HCT116 (cell line): ENCODE data around the gene PRSS33. TPM values are rescaled to one million over a fixed set of nuclear protein-coding genes. Genes with fewer than 3 reads are reported as not detected.

Experiments
- ATAC-seq: fragments of 200-7000 bp; cut with Tn5 transposase; 2 replicates; pipeline ENCODE4 v1.9.1; 2020; ENCODE audit warnings: mild to moderate bottlenecking, moderate library complexity
- BruUV-seq: library from RNA; stranded (reverse); fragments of 400-500 nt; replicated peaks from 2 replicates; lab custom pipeline; 2021; lab: Mats Ljungman, UMichigan
- CTCF ChIA-PET: fragments of 300-600 bp; sonication (Branson Sonifier 250); formaldehyde crosslinking; loops from one replicate; lab custom pipeline; 2021; ENCODE audit warnings: antibody characterized with exemption; lab: Charles Lee
- POLR2A ChIA-PET: fragments of 300-600, 350-600 bp; sonication (Branson Sonifier 250); formaldehyde crosslinking; loops from one replicate; lab custom pipeline; 2021; ENCODE audit warnings: antibody characterized with exemption; lab: Charles Lee
- RAD21 ChIA-PET, 2 experiments: fragments of 300-600 bp; sonication (Branson Sonifier 250); formaldehyde crosslinking; loops; one replicate each; lab custom pipeline; 2023; ENCODE audit warnings: low total read pairs in 2 of 2; ENCODE audit not compliant: uncharacterized antibody in 2 of 2, unreplicated experiment in 2 of 2, low non-redundant PET in 1 of 2; lab: Charles Lee
- DNase-seq: peaks from one replicate; pipeline ENCODE4 v3.0.0-alpha.2; 2010; ENCODE audit warnings: low read depth, low spot score
- H2AFZ ChIP-seq: fragments of 200-600 bp; shearing (Covaris generic), sonication (generic); 2 replicates; pipeline ENCODE4 v1.6.1; 2017; ENCODE audit warnings: low read depth, mixed run types, mixed read lengths, antibody characterized with exemption, low read length; ENCODE audit not compliant: poor library complexity, severe bottlenecking
- H3K27ac ChIP-seq: 2 replicates; pipeline ENCODE4 v1.5.1; 2012; ENCODE audit warnings: low read depth, low read length
- H3K27me3 ChIP-seq: fragments of 200-600 bp; sonication (generic); 2 replicates; pipeline ENCODE4 v1.6.1; 2016; ENCODE audit warnings: mixed run types, low read length, mixed read lengths; ENCODE audit not compliant: insufficient read depth
- H3K36me3 ChIP-seq, 2 experiments: fragments of 200-500 bp in 1 of 2; fragments of 200-600 bp in 1 of 2; sonication (Bioruptor generic) in 1 of 2; sonication (generic) in 1 of 2; 2 replicates each; pipeline versions ENCODE4 v1.5.1 to v1.6.1; 2014 to 2016; ENCODE audit warnings: low read length in 2 of 2, inconsistent platforms in 1 of 2, mixed read lengths in 1 of 2, mixed run types in 1 of 2; ENCODE audit not compliant: insufficient read depth in 2 of 2, control insufficient read depth in 1 of 2
- H3K4me1 ChIP-seq, 2 experiments: fragments of 200-600 bp in 1 of 2; sonication (generic) in 1 of 2; 2 replicates each; pipeline versions ENCODE4 v1.5.1 to v1.6.1; 2012 to 2017; ENCODE audit warnings: low read length in 2 of 2, inconsistent platforms in 1 of 2, mild to moderate bottlenecking in 1 of 2, mixed read lengths in 1 of 2, mixed run types in 1 of 2, moderate library complexity in 1 of 2; ENCODE audit not compliant: insufficient read depth in 2 of 2, control insufficient read depth in 1 of 2
- H3K4me2 ChIP-seq: fragments of 200-600 bp; sonication (generic); 2 replicates; pipeline ENCODE4 v1.6.1; 2017; ENCODE audit warnings: mixed run types, low read length, mixed read lengths
- H3K4me3 ChIP-seq, 2 experiments: fragments of 200-600 bp in 1 of 2; sonication (generic) in 1 of 2; replicated peaks in 1 of 2; 2 replicates each; pipeline ENCODE4 v1.5.1; 2011 to 2016; ENCODE audit warnings: low read length in 2 of 2, control low read depth in 1 of 2, low read depth in 1 of 2, mild to moderate bottlenecking in 1 of 2, mixed read lengths in 1 of 2, mixed run types in 1 of 2
- H3K79me2 ChIP-seq: fragments of 200-600 bp; sonication (generic); 2 replicates; pipeline ENCODE4 v1.6.1; 2017; ENCODE audit warnings: mild to moderate bottlenecking, mixed run types, low read length, moderate library complexity, mixed read lengths; ENCODE audit not compliant: insufficient read depth
- H3K9ac ChIP-seq: fragments of 200-600 bp; sonication (generic); 2 replicates; pipeline ENCODE4 v1.6.1; 2016; ENCODE audit warnings: low read length, mixed read lengths
- H3K9me2 ChIP-seq: fragments of 200-600 bp; sonication (generic), shearing (Covaris generic); 2 replicates; pipeline ENCODE4 v1.6.1; 2017; ENCODE audit warnings: mixed run types, mild to moderate bottlenecking, moderate library complexity; ENCODE audit not compliant: insufficient read depth
- H3K9me3 ChIP-seq, 2 experiments: fragments of 200-500 bp in 1 of 2; fragments of 200-600 bp in 1 of 2; sonication (Bioruptor generic) in 1 of 2; sonication (generic) in 1 of 2; 2 replicates each; pipeline ENCODE4 v1.6.1; 2014 to 2017; ENCODE audit warnings: low read length in 2 of 2, mixed read lengths in 2 of 2, inconsistent platforms in 1 of 2, low read depth in 1 of 2, mild to moderate bottlenecking in 1 of 2, mixed run types in 1 of 2, moderate library complexity in 1 of 2; ENCODE audit not compliant: control insufficient read depth in 1 of 2, insufficient read depth in 1 of 2
- H4K20me1 ChIP-seq: fragments of 200-600 bp; sonication (generic), shearing (Covaris generic); 2 replicates; pipeline ENCODE4 v1.6.1; 2017; ENCODE audit warnings: mixed run types, mild to moderate bottlenecking, moderate library complexity; ENCODE audit not compliant: insufficient read depth
- CBX3 ChIP-seq: IDR thresholded peaks from 2 replicates; pipeline ENCODE4 v1.6.1; 2012; ENCODE audit warnings: low read depth
- CTCF ChIP-seq, 3 experiments: fragments of 200-600 bp in 1 of 3; sonication (generic) in 1 of 3; IDR thresholded peaks in 2 of 3; conservative IDR thresholded peaks in 1 of 3; 2 replicates each; pipeline ENCODE4 v1.5.1; 2012 to 2017; ENCODE audit warnings: low read depth in 2 of 3, low read length in 2 of 3, antibody characterized with exemption in 1 of 3, borderline replicate concordance in 1 of 3, control low read depth in 1 of 3, mild to moderate bottlenecking in 1 of 3, mixed read lengths in 1 of 3, mixed run types in 1 of 3, moderate library complexity in 1 of 3; ENCODE audit not compliant: insufficient read depth in 1 of 3
- ELF1 ChIP-seq: IDR thresholded peaks from 2 replicates; pipeline ENCODE4 v1.6.1; 2012; ENCODE audit warnings: low read depth, borderline replicate concordance
- EZH2 ChIP-seq: fragments of 200-600 bp; sonication (generic); IDR thresholded peaks from 2 replicates; pipeline ENCODE4 v1.6.1; 2017; ENCODE audit warnings: antibody characterized with exemption, mixed run types
- FOSL1 ChIP-seq: IDR thresholded peaks from 2 replicates; pipeline ENCODE4 v1.6.1; 2012; ENCODE audit warnings: low read depth
- POLR2A ChIP-seq: IDR thresholded peaks from 2 replicates; pipeline ENCODE4 v1.7.0; 2011; ENCODE audit warnings: borderline replicate concordance; ENCODE audit not compliant: insufficient read depth, insufficient read length; ENCODE audit errors: extremely low read depth
- RAD21 ChIP-seq: IDR thresholded peaks from 2 replicates; pipeline ENCODE4 v1.6.1; 2012; ENCODE audit warnings: low read depth, mild to moderate bottlenecking
- REST ChIP-seq: IDR thresholded peaks from 2 replicates; pipeline ENCODE4 v1.6.1; 2012; ENCODE audit warnings: low read depth
- SIN3A ChIP-seq: IDR thresholded peaks from 2 replicates; pipeline ENCODE4 v1.6.1; 2012; ENCODE audit warnings: low read depth
- TCF7L2 ChIP-seq: IDR thresholded peaks from 2 replicates; pipeline ENCODE4 v1.7.0; 2011; ENCODE audit warnings: borderline replicate concordance, inconsistent platforms; ENCODE audit not compliant: insufficient read depth, insufficient read length; ENCODE audit errors: extremely low read depth
- YY1 ChIP-seq: IDR thresholded peaks from 2 replicates; pipeline ENCODE4 v1.6.1; 2011; ENCODE audit warnings: low read length, low read depth, moderate library complexity, mild to moderate bottlenecking; ENCODE audit not compliant: insufficient replicate concordance; ENCODE audit errors: extremely low read depth
- ZFX ChIP-seq: fragments of 450-650 bp; IDR thresholded peaks from 2 replicates; pipeline ENCODE4 v1.6.1; 2017
- ZNF274 ChIP-seq: fragments of 200-500 bp; sonication (Bioruptor generic); IDR thresholded peaks from 2 replicates; pipeline ENCODE4 v1.6.1; 2014; ENCODE audit warnings: mild to moderate bottlenecking, low read depth, low read length, inconsistent platforms
- intact Hi-C: fragments of 100-400 bp; cut with micrococcal nuclease; formaldehyde crosslinking; loops from 2 replicates; pipeline ENCODE4 v1.10.0; 2022
- total RNA-seq: library from RNA; stranded (reverse); gene quantifications from one replicate; pipeline ENCODE4 v1.2.1, GENCODE V29; 2021; ENCODE audit not compliant: unreplicated experiment
- TF ChIP-seq, protein P1 (sequence below): IDR thresholded peaks from 2 replicates; pipeline ENCODE4 v1.6.1; 2012
- TF ChIP-seq, protein P2 (sequence below): IDR thresholded peaks from 2 replicates; pipeline ENCODE4 v1.6.1; 2012

PRSS33 gene
- total RNA-seq, 1 experiment from 2014 or later, result not detected

GRCh38 chr16:2744711-2745110 lies 42.6 kb downstream of the PRSS33 start:
- no peak overlapping the region for H3K27ac ChIP-seq
- no peaks in the 10 kb centered on the region for H3K27me3 ChIP-seq
- DNase-seq (no peak), ATAC-seq (no peak)
- H3K9me3 ChIP-seq, result no peaks in the 10 kb centered on the region
- H3K9me2 ChIP-seq, result no peaks in the 10 kb centered on the region
- no TSS peak for BruUV-seq
- intact Hi-C loops, result no loop called here
- no peak overlapping the region for H3K4me3 ChIP-seq
- H3K36me3 ChIP-seq, result no peaks in the 10 kb centered on the region
- TF ChIP-seq, protein P1, sequence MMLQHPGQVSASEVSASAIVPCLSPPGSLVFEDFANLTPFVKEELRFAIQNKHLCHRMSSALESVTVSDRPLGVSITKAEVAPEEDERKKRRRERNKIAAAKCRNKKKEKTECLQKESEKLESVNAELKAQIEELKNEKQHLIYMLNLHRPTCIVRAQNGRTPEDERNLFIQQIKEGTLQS, result no peak
- TF ChIP-seq REST (no peak), RAD21 (no peak), FOSL1 (no peak), ELF1 (no peak), SIN3A (no peak), POLR2A (no peak), ZFX (no peak), CTCF (IDR thresholded peaks at IDR 0.05 in 2 of 3, conservative IDR thresholded peaks at IDR 0.05 in 1 of 3; ENCODE audit: borderline replicate concordance in 1 of 3, insufficient read depth in 1 of 3, low read depth in 2 of 3, low read length in 2 of 3) (no peak), ZNF274 (no peak), YY1 (no peak), TCF7L2 (no peak), CBX3 (no peak), EZH2 (no peak)
- TF ChIP-seq, protein P2, sequence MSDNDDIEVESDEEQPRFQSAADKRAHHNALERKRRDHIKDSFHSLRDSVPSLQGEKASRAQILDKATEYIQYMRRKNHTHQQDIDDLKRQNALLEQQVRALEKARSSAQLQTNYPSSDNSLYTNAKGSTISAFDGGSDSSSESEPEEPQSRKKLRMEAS, result no peak
- CTCF ChIA-PET, result no interaction called here
- no peak overlapping the region for H2AFZ ChIP-seq
- H4K20me1 ChIP-seq, result no peaks in the 10 kb centered on the region
- H3K9ac ChIP-seq, result no peak overlapping the region
- POLR2A ChIA-PET, result no interaction called here
- no peaks in the 10 kb centered on the region for H3K79me2 ChIP-seq
- no peak overlapping the region for H3K4me2 ChIP-seq
- peaks cover 0 to 7% of the 10 kb centered on the region in 2 experiments; a peak in 2 of 4 replicates for H3K4me1 ChIP-seq
- RAD21 ChIA-PET, result no interaction called here
